NCI-H2081 treated with DMSO at 0.1 percent for 48 hours (cell line): ENCODE results near the gene NUB1.

Experiments
- DNase-seq: peaks from one replicate; lab custom pipeline; 2025; lab: John Stamatoyannopoulos, UW

NUB1 gene

DNA sequence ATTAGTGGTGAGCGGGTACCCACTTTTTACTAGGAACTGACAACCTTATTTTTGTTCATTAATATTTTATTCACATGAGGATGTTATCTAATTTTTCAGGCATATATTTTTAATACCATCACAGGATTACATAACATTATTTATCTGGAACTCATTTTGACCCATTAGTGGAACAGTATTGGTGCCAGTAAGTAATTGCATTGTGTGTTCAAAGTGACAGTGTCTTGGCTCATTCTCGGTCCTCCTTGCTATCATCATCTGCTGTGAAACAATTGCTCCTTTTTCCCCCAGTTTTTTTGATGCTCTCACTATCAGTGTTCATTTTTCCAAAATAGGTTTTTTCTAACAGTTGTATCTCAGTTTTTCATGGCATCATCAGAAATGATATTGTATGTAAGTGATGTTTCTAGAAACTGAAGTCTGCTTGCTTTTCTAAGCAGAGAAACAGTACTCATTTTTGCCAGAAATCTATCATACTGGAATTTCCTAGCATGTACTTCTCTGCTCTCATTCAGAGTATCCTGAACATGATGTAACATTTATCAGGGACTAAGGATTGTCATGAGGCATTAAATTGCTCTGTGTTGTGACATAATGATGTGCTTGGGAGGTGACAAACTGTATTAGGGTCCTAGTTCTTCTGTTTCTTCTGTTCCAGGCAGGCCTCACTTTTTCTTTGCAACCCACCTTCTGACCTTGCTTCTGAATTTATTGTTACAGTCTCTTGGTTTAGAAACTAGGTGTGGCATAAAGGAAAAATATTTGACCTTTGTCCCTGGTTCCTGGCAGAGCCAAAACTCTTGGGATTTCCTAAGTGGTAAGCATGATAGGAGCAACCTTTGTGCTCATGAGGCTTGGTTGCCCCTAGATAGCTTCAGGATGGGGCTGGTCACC, 4.2 kb downstream of the NUB1 start:
- DNase-seq = no peak

- DNase-seq = no peak
Observed at GRCh38 chr7:151346470-151346769, 4.8 kb downstream of the NUB1 start.

DNA sequence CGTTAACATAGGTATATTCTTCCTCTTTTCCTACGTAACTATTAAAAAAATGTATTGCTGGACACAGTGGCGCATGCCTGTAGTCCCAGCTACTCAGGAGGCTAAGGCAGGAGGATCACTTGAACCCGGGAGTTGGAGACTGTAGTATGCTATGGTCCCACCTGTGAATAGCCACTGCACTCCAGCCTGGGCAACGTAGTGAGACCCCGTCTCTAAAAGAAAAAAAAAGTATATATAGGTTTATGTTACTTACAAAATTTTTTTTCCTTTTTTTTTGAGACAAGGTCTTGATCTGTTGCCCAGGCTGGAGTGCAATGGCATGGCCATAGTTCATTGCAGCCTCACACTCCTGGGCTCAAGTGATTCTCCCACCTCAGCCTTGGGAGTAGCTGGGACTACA, 5.6 kb downstream of the NUB1 start:
- DNase-seq = no peak

GRCh38 chr7:151348970-151349369, 7.4 kb downstream of the NUB1 start:
- no peak for DNase-seq

- no peak for DNase-seq
Observed at GRCh38 chr7:151349507-151349853, 7.9 kb downstream of the NUB1 start.

GRCh38 chr7:151351027-151351426, 9.4 kb downstream of the NUB1 start:
- no peak for DNase-seq

DNA sequence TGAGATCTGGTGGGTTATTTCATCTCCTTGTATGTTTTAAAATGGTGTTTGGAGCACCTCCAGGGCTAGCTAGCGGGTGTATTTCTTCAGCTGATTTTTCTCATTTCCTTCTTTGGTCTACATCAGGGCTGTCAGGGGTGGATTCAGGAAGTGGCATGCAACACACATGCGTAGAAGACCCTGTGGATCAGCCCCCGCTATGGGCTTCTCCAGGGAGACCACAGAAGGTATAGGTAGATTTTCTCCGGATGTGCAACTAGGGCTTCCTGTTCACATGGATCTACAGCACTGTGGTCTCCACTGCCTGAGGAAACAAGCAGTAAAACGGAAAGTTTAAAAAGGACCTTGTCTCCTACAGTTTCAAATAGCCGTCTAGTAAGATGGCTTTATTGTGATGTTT, 10.4 kb downstream of the NUB1 start:
- no peak for DNase-seq

DNA sequence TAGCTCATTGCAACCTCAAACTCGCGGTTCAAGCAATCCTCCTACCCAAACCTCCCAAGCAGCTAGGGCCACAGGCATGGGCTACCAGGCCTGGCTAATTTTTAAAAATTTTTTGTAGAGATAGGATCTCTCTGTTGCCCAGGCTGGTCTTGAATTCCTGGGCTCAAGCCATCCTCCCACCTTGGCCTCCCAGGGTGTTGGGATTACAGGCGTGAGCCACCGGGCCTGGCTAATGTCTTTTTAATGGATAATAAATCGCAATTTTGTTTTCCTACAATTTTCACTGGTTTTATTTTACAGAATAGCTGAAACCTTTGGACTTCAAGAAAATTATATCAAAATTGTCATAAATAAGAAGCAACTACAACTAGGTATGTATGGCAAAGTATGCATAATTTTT, 10.9 kb downstream of the NUB1 start:
- DNase-seq = no peak

GRCh38 chr7:151361193-151361959, 19.8 kb downstream of the NUB1 start:
- no peak for DNase-seq

- no peak for DNase-seq
Observed at GRCh38 chr7:151363182-151363581, 21.6 kb downstream of the NUB1 start.

- DNase-seq = no peak
Observed at GRCh38 chr7:151366166-151366879, 24.7 kb downstream of the NUB1 start.

DNA sequence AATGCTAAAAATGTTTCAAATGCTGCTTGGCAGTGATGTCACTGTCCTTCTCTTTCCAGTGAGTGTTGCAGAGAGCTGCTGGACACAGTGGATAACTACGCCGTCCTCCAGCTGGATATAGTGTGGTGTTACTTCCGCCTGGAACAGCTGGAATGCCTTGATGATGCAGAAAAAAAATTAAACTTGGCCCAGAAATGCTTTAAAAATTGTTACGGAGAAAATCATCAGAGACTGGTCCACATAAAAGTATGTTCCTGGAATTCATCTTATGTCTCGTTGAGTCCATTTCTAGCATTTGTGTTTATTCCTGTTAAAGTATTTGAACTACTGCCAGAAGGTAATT, 25.2 kb downstream of the NUB1 start:
- no peak for DNase-seq

DNA sequence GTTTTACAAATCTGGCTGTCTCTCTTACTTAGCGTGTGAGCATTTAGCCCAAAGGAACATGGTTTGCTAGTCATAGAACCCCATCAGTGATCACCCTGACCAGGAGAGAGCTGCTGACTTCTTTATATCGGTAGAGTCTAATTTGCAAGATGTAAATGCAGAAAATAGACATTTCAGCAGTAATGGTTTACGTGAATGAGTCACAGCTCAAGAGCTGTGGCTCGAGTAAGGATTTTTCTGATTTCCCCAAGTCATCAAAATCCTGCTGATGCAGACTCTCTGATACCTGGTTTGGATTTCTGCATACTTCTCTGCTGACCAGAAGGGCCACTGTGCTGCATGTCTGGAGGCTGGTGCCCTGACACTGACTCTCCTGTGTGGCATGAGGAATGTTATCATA, 25.7 kb downstream of the NUB1 start:
- DNase-seq = no peak

DNA sequence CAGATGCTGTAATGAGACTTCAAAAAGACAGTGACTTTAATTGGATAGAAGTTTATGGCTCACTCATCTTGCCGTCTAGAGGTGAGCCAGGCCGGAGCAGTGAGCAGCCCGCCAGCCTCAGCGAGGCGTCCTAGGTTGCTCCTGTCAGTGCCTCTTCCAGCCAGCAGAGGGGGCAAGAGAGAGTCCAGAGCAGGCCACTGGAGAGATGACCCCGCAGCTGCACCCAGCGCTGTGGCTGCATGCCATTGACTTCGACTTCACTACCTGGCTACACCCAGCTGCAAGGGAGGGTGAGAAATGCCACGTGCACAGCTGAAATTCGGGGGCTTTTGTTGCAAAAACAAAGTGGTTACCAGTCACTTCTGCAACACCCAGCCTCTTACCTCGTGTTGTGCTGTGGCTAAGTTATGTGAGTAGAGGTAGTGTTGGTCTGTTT, 26.5 kb downstream of the NUB1 start:
- no peak for DNase-seq

GRCh38 chr7:151371266-151371665, 29.7 kb downstream of the NUB1 start:
- no peak for DNase-seq

- DNase-seq = no peak
Observed at GRCh38 chr7:151372612-151373265, 31.1 kb downstream of the NUB1 start.

GRCh38 chr7:151373599-151373998, 32.0 kb downstream of the NUB1 start:
- no peak for DNase-seq

DNA sequence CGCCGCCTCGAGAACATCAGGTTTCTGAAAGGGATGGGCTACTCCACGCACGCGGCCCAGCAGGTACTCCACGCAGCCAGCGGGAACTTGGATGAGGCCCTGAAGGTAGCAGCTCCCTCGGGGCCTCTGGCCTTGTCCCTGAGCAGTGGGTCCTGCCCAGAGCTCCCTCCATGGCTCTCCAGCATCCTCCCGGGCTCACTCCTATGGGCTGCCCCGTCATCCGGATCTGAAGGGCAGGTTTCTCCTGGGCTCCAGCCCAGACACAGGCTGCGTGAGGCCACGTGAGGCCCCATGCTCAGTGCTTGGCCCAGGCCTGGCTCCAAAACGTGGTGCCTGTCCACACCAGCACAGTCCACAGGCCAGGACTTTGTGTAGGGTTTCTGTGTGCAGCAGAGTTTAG, 32.5 kb downstream of the NUB1 start:
- no peak for DNase-seq

DNA sequence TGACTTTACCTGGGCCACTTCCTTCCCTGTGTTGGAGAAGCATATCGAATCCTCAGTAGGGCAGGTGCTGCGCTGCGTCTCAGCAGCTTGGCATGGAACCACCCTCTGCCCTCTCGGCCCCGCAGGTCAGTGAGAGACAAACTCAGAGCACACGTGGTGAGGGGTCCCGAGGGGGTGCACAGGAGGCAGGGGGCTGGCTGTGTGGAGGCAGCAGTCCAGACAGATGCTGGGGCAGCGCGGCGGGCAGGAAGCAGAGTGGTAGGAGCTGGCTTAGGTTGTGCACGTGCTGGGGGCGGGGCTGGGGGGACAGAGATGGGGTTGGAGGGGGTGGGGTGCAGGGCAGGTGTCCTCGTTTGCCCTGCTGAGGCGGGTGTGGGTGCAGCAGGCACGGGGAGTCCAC, 33.1 kb downstream of the NUB1 start:
- no peak for DNase-seq

GRCh38 chr7:151375530-151376217, 34.1 kb downstream of the NUB1 start:
- DNase-seq = no peak

- no peak for DNase-seq
Observed at GRCh38 chr7:151376218-151376902, 34.7 kb downstream of the NUB1 start.
